ENCODE results near the gene TNIP1. TPM values are rescaled to one million over a fixed set of nuclear protein-coding genes. Genes with fewer than 3 reads are reported as not detected.

The TNIP1 gene
- total RNA-seq, 4 donors from 2014 or later: 91.4 to 136 (median 114) TPM

DNA sequence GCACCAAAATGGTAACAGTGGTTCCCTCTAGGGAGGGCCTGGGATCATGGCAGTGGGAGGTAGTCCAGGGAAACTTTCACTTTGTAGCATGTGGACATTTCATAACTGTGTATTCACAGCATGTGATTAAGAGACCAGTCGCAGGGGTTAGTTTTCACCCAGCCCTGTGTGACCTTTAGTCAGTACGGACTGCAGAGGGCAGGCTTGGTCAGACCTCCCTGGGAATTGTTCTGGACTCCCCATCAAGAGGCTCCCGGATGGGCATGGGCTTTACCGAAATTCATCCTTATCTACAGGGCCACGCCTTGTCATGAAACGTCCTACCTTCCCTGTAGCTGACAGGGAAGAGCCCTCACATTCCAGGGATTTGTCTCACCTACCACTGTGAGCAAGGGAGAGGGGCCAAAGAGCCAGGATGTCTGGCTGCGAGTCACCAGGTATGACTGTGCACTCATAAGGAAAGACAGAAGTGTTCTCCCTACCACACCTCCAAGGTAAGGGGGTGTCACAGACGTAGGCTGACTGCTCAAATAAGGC is 40.6 kb downstream of the TNIP1 start:
- H3K36me3 ChIP-seq: peaks cover 41 to 90% (median 78%) of the 10 kb centered on the region in 4 donors
- DNase-seq (ENCODE audit: extremely low spot score): no peak

DNA sequence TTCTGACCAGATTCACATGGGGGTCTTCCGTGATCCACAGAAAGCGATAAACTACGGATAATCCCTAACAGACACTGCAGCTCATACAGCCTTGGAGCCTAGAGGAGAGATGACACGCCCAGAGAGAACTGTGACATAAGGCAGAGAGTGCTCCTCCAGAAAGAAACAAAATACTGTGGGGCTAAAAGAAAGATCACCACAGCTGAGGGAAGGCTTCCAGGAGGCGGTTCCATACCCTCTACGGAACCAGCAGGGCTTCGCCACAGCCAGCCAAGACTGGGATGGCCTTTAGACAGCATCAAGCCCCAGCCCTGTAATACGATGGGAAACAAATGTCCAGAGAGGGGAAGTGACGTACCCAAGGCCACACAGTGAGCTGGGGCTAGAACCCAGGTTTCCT is 41.2 kb downstream of the TNIP1 start:
- peak overlapping the region; percentile 77 to 87 (median 82) for H3K27ac ChIP-seq (replicated peaks in 1 of 4)
- no peaks in the 10 kb centered on the region for H3K9me3 ChIP-seq
- H3K27me3 ChIP-seq: no peaks in the 10 kb centered on the region
- no peak for TF ChIP-seq POLR2A (IDR thresholded peaks at IDR 0.05; ENCODE audit: low read depth)
- TF ChIP-seq, protein P1, sequence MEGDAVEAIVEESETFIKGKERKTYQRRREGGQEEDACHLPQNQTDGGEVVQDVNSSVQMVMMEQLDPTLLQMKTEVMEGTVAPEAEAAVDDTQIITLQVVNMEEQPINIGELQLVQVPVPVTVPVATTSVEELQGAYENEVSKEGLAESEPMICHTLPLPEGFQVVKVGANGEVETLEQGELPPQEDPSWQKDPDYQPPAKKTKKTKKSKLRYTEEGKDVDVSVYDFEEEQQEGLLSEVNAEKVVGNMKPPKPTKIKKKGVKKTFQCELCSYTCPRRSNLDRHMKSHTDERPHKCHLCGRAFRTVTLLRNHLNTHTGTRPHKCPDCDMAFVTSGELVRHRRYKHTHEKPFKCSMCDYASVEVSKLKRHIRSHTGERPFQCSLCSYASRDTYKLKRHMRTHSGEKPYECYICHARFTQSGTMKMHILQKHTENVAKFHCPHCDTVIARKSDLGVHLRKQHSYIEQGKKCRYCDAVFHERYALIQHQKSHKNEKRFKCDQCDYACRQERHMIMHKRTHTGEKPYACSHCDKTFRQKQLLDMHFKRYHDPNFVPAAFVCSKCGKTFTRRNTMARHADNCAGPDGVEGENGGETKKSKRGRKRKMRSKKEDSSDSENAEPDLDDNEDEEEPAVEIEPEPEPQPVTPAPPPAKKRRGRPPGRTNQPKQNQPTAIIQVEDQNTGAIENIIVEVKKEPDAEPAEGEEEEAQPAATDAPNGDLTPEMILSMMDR (IDR thresholded peaks at IDR 0.05): no peak
- TF ChIP-seq EP300 (IDR thresholded peaks at IDR 0.05): no peak
- TF ChIP-seq POLR2AphosphoS5 (IDR thresholded peaks at IDR 0.05): no peak
- H3K36me3 ChIP-seq: peaks cover 42 to 90% (median 78%) of the 10 kb centered on the region in 4 donors
- intact Hi-C loops (cut with DNase I): no loop called here
- H3K4me3 ChIP-seq: no peak overlapping the region
- no peak for DNase-seq (ENCODE audit: extremely low spot score)
- peaks cover 40 to 44% (median 42%) of the 10 kb centered on the region in 4 donors for H3K4me1 ChIP-seq
- 87% methylated on average over 9 of the region's 9 CpGs for WGBS

More for the DNA sequence above, 40.6 kb downstream of the TNIP1 start:
- Histone ChIP-seq H3K27ac (replicated peaks in 1 of 4) (peak overlapping the region in 3 of 4 donors; percentile 77 to 87 (median 83)), H3K4me3 (no peak overlapping the region), H3K9me3 (no peaks in the 10 kb centered on the region), H3K27me3 (no peaks in the 10 kb centered on the region), H3K4me1 (peaks cover 40 to 44% (median 42%) of the 10 kb centered on the region in 4 donors)
- TF ChIP-seq POLR2A (IDR thresholded peaks at IDR 0.05; ENCODE audit: low read depth) (peak; percentile 35), EP300 (IDR thresholded peaks at IDR 0.05) (no peak), POLR2AphosphoS5 (IDR thresholded peaks at IDR 0.05) (no peak)
- intact Hi-C loops (cut with DNase I): no loop called here
- 70% methylated on average over 8 of the region's 8 CpGs for whole genome bisulfite sequencing

DNA sequence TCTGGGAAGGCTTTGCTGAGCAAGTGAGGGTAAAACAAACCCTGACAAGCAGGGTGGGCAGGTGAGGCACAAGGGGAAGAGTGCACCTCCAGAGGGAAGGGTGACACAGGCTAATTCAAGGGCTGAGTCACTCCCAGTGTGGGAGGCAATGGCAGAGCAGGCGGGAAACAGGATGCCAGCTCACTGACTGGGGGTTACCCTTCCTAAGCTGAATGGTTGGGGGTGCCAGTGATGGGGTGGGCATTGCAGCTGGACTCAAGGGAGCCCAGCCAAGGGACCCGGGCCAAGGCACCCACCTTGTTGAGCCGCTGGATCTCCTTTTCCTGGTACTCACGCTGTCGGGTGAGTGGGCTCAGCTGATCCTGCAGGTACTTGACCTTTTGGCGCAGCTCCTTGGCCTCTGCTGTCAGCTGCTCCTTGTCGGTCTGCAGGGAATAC is 42.0 kb downstream of the TNIP1 start:
- intact Hi-C loops (cut with DNase I): no loop called here
- no peak for DNase-seq (ENCODE audit: extremely low spot score)
- Histone ChIP-seq H3K27me3 (no peaks in the 10 kb centered on the region), H3K4me3 (no peak overlapping the region), H3K27ac (replicated peaks in 1 of 4) (peak overlapping the region; percentile 77 to 87 (median 82)), H3K36me3 (peaks cover 42 to 90% (median 82%) of the 10 kb centered on the region in 4 donors), H3K4me1 (peaks cover 40 to 44% (median 42%) of the 10 kb centered on the region in 4 donors), H3K9me3 (no peaks in the 10 kb centered on the region)
- 89% methylated on average over 7 of the region's 7 CpGs for WGBS
- TF ChIP-seq POLR2AphosphoS5 (IDR thresholded peaks at IDR 0.05): no peak
- TF ChIP-seq POLR2A (IDR thresholded peaks at IDR 0.05; ENCODE audit: low read depth): no peak
- TF ChIP-seq, protein P1 (IDR thresholded peaks at IDR 0.05): no peak
- no peak for TF ChIP-seq EP300 (IDR thresholded peaks at IDR 0.05)

DNA sequence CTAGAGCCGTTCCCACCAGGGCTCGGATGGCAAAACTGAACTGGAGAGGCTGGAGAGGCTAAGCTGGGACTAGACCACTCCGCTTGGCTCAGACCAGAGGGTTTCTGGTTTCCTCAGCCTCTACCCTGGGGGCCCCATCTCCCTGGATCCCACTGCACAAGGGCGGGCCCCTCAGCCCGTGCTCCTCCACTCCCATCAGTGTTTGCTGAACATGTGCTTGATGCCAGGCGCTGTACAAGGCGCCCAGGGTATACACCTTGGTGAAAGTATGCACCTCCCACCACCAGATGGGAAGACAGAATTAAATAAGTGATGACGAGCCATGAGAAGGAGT is 42.5 kb downstream of the TNIP1 start:
- intact Hi-C loops (cut with DNase I): no loop called here

More for the DNA sequence above, 42.5 kb downstream of the TNIP1 start:
- Histone ChIP-seq H3K4me3 (no peak overlapping the region), H3K36me3 (peaks cover 46 to 90% (median 83%) of the 10 kb centered on the region in 4 donors), H3K27me3 (no peaks in the 10 kb centered on the region), H3K27ac (replicated peaks in 1 of 4) (peak overlapping the region; percentile 77 to 87 (median 82)), H3K9me3 (no peaks in the 10 kb centered on the region), H3K4me1 (peaks cover 40 to 44% (median 42%) of the 10 kb centered on the region in 4 donors)
- TF ChIP-seq EP300 (IDR thresholded peaks at IDR 0.05) (no peak), POLR2AphosphoS5 (IDR thresholded peaks at IDR 0.05) (no peak), POLR2A (IDR thresholded peaks at IDR 0.05; ENCODE audit: low read depth) (no peak)
- TF ChIP-seq, protein P1 (IDR thresholded peaks at IDR 0.05): no peak
- WGBS: 62% methylated on average over 6 of the region's 8 CpGs
- DNase-seq (ENCODE audit: extremely low spot score): no peak

Data from esophagus muscularis mucosa (tissue), 4 donors.